ENCODE measurements around the gene PHKG2.

PHKG2 gene

DNA sequence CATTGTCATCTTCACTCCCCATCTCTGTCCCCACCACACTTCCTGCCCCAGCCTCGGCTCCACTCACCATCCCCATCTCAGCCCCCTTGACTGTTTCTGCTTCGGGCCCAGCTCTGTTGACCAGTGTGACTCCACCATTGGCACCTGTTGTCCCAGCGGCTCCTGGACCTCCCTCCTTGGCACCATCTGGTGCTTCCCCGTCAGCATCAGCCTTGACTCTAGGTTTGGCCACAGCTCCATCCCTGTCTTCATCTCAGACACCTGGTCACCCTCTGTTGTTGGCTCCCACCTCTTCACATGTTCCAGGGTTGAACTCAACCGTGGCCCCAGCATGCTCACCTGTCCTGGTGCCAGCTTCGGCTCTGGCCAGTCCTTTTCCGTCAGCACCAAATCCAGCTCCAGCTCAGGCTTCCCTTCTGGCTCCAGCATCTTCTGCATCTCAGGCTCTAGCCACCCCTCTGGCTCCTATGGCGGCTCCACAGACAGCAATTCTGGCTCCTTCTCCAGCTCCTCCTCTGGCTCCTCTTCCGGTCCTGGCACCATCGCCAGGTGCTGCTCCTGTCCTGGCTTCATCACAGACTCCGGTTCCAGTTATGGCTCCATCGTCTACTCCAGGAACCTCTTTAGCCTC, 24.4 kb upstream of the PHKG2 start:
- no peaks in the 10 kb centered on the region for H3K27me3 ChIP-seq (ENCODE audit: low read length)
- peaks cover 24% of the 10 kb centered on the region for H3K79me2 ChIP-seq (ENCODE audit: insufficient read depth, low read length)
- TF ChIP-seq CTCF (IDR thresholded peaks at IDR 0.05; ENCODE audit: insufficient read depth, low read length, poor library complexity, severe bottlenecking) (no peak), EZH2phosphoT487 (conservative IDR thresholded peaks at IDR 0.05; ENCODE audit: low read length) (no peak)

GRCh38 chr16:30724641-30725417, 23.4 kb upstream of the PHKG2 start:
- TF ChIP-seq EZH2phosphoT487 (conservative IDR thresholded peaks at IDR 0.05; ENCODE audit: low read length): no peak
- TF ChIP-seq CTCF (IDR thresholded peaks at IDR 0.05; ENCODE audit: insufficient read depth, low read length, poor library complexity, severe bottlenecking): no peak
- Histone ChIP-seq H3K79me2 (ENCODE audit: insufficient read depth, low read length) (peaks cover 24% of the 10 kb centered on the region), H3K36me3 (ENCODE audit: low read length) (peaks cover 22% of the 10 kb centered on the region), H3K4me3 (ENCODE audit: insufficient read depth, low read length, poor library complexity, severe bottlenecking) (no peak overlapping the region), H3K9me2 (replicated peaks; ENCODE audit: insufficient read depth, low read length) (no peaks in the 10 kb centered on the region), H3K27me3 (ENCODE audit: low read length) (no peaks in the 10 kb centered on the region), H3K27ac (ENCODE audit: low read depth, low read length) (no peak overlapping the region), H4K20me1 (ENCODE audit: low read depth, low read length) (no peaks in the 10 kb centered on the region; the same call in 1 of the 2 replicates), H3F3A (ENCODE audit: insufficient read depth) (no peaks in the 10 kb centered on the region), H3K4me2 (ENCODE audit: low read depth, low read length, poor library complexity, severe bottlenecking) (no peak overlapping the region), H3K9me3 (ENCODE audit: insufficient read depth, low read length) (no peaks in the 10 kb centered on the region), H3K9ac (ENCODE audit: low read length) (no peak overlapping the region), H2AFZ (ENCODE audit: low read depth, low read length, severe bottlenecking) (no peak overlapping the region)

More for the DNA sequence above, 24.4 kb upstream of the PHKG2 start:
- no peak overlapping the region for H3K4me3 ChIP-seq (ENCODE audit: insufficient read depth, low read length, poor library complexity, severe bottlenecking)
- no peak overlapping the region for H3K4me2 ChIP-seq (ENCODE audit: low read depth, low read length, poor library complexity, severe bottlenecking)
- H3K9ac ChIP-seq (ENCODE audit: low read length): no peak overlapping the region
- H3K9me2 ChIP-seq (replicated peaks; ENCODE audit: insufficient read depth, low read length): no peaks in the 10 kb centered on the region
- H3K27ac ChIP-seq (ENCODE audit: low read depth, low read length): no peak overlapping the region
- H4K20me1 ChIP-seq (ENCODE audit: low read depth, low read length): no peaks in the 10 kb centered on the region; the same call in 1 of the 2 replicates
- peaks cover 21% of the 10 kb centered on the region for H3K36me3 ChIP-seq (ENCODE audit: low read length)
- no peaks in the 10 kb centered on the region for H3K9me3 ChIP-seq (ENCODE audit: insufficient read depth, low read length)
- H2AFZ ChIP-seq (ENCODE audit: low read depth, low read length, severe bottlenecking): no peak overlapping the region
- H3F3A ChIP-seq (ENCODE audit: insufficient read depth): no peaks in the 10 kb centered on the region

DNA sequence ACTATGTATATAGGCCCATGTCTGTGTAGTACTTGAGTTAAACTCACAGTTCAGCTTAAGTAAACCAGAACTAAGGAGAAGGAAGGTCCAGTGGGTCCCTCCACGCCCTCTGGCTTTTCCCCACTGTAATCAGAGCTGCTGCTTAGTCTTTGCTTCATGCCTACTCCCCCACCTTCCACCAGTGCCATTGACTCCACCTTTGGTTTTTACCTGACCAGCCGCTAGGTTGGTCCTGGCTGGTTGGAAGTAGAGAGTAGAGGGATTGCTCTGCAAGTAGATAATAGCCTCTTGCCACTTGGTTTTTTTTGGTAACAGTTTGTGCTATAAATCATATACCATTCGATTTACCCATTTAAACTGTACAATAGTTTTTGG, 22.8 kb upstream of the PHKG2 start:
- no peak overlapping the region for H3K9ac ChIP-seq (ENCODE audit: low read length)

More for the DNA sequence above, 22.8 kb upstream of the PHKG2 start:
- Histone ChIP-seq H4K20me1 (ENCODE audit: low read depth, low read length) (no peaks in the 10 kb centered on the region; the same call in 1 of the 2 replicates), H3K9me3 (ENCODE audit: insufficient read depth, low read length) (no peaks in the 10 kb centered on the region), H3K9me2 (replicated peaks; ENCODE audit: insufficient read depth, low read length) (no peaks in the 10 kb centered on the region), H3K27me3 (ENCODE audit: low read length) (no peaks in the 10 kb centered on the region), H3F3A (ENCODE audit: insufficient read depth) (no peaks in the 10 kb centered on the region), H2AFZ (ENCODE audit: low read depth, low read length, severe bottlenecking) (no peak overlapping the region), H3K79me2 (ENCODE audit: insufficient read depth, low read length) (peaks cover 20% of the 10 kb centered on the region), H3K4me3 (ENCODE audit: insufficient read depth, low read length, poor library complexity, severe bottlenecking) (no peak overlapping the region), H3K36me3 (ENCODE audit: low read length) (peaks cover 25% of the 10 kb centered on the region), H3K27ac (ENCODE audit: low read depth, low read length) (no peak overlapping the region), H3K4me2 (ENCODE audit: low read depth, low read length, poor library complexity, severe bottlenecking) (no peak overlapping the region)
- TF ChIP-seq CTCF (IDR thresholded peaks at IDR 0.05; ENCODE audit: insufficient read depth, low read length, poor library complexity, severe bottlenecking) (no peak), EZH2phosphoT487 (conservative IDR thresholded peaks at IDR 0.05; ENCODE audit: low read length) (no peak)

All from SU-DHL-6 (cell line).